Fibroblast of mammary gland (primary cell): Measurements from ENCODE around the gene CCHCR1.
"Not testable (repeated sequence)": the region's sequence is repeated elsewhere in the genome, so short reads cannot be mapped to it uniquely, and the experiment has no call there.

Source experiments
- DNase-seq: peaks from one replicate; pipeline ENCODE4 v3.0.0-alpha.2; 2010; ENCODE audit warnings: low read depth
- H3K4me3 ChIP-seq: 2 replicates; pipeline ENCODE4 v1.5.1; 2011; ENCODE audit warnings: low read depth, mild to moderate bottlenecking, low read length, moderate library complexity; ENCODE audit not compliant: control insufficient read depth
- CTCF ChIP-seq: conservative IDR thresholded peaks from 2 replicates; pipeline ENCODE4 v1.5.1; 2011; ENCODE audit warnings: low read depth, low read length, inconsistent platforms; ENCODE audit not compliant: control insufficient read depth, insufficient read depth

Gene CCHCR1

DNA sequence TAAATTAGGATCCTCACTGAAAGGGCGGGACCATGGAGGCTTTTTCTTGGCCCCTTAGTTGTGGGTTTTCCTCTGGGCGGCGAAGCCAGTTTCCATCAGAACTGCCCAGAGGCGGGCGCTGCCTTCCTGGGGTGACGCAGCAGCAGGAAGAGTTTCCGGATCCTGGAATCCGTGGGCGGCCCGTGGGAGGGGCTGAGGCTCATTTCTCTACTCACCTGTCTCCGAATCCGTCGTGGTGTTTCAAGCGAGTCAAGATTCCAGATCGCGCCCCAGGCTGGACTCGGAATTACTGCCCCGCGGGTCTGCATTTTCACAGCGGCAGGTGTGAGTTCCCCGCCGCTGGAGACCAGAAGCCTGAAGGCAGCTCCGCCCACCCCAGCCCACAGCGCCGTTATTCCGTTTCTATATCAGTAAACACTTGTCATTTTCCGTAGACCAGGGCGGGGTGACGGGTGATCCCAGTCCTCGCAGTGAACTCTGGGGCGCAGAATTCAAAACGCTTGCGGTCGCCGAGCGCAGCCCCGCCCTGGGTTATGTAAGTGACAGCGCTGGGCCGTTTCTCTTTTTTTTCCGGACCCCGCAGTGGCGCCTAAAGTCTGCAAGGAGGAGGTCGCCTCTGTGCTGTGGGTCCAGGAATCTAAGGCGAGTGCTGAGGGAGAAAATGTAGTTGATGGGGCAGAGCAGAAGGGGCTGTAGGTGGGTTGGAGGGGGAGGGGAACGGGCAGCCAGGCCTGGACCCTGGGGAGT is 40.1 kb upstream of the CCHCR1 start:
- peak overlapping the region; percentile 79 for H3K4me3 ChIP-seq
- DNase-seq, result peak; percentile 71
- no peak for TF ChIP-seq CTCF

DNA sequence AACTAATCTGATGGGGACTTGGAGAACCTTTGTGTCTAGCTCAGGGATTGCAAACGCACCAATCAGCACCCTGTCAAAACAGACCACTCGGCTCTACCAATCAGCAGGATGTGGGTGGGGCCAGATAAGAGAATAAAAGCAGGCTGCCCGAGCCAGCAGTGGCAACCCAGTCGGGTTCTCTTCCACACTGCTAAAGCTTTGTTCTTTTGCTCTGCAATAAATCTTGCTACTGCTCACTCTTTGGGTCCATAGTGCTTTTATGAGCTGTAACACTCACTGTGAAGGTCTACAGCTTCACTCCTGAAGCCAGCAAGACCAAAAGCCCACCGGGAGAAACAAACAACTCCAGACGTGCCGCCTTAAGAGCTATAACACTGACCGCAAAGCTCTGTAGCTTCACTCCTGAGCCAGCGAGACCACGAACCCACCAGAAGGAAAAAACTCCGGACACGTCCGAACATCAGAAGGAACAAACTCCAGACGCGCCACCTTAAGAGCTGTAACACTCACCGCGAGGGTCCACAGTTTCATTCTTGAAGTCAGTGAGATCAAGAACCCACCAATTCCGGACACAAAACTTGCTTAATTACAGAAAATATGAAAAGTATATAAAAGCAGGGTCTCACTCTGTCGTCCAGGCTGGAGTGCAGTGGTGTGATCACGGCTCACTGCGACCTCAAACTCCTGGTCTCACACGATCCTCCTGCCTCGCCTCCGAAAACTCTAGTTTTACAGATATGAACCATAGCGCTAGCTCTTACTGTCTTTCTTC is 38.8 kb upstream of the CCHCR1 start:
- DNase-seq, H3K4me3 ChIP-seq: not testable (repeated sequence)

GRCh38 chr6:31195308-31195979 is 37.8 kb upstream of the CCHCR1 start:
- not testable (repeated sequence) for DNase-seq, H3K4me3 ChIP-seq

- no peak for DNase-seq
- no peak overlapping the region for H3K4me3 ChIP-seq
- TF ChIP-seq CTCF, result no peak
Observed at GRCh38 chr6:31194061-31194834, 36.6 kb upstream of the CCHCR1 start.

- no peak overlapping the region for H3K4me3 ChIP-seq
- DNase-seq, result no peak
- TF ChIP-seq CTCF, result no peak
Observed at GRCh38 chr6:31193206-31193605, 35.6 kb upstream of the CCHCR1 start.

DNA sequence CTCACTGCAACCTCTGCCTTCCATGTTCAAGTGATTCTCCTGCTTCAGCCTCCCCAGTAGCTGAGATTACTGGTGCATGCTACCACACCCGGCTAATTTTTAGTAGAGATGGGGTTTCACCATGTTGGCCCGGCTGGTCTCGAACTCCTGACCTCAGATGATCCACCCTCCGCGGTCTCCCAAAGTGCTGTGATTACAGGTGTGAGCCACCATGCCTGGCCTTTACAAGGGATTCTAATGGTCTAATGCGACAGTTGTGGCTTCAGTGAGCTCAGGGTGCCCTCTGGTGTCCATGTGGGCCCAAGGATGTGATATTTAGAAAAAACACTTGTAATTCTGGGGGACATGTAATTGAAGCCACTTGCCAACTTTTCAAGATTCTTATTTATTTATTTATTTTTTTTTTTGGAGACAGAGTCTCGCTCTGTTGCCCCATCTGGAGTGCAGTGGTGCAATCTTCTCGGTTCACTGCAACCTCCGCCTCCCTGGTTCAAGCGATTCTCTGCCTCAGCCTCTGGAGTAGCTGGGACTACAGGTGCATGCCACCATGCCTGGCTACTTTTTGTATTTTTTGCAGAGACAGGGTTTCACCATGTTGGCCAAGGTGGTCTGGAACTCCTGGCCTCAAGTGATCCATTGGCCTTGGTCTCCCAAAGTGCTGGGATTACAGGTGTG is 35.0 kb upstream of the CCHCR1 start:
- H3K4me3 ChIP-seq, result not testable (repeated sequence)
- peak; percentile 72 for DNase-seq
- TF ChIP-seq CTCF, result peak; percentile 67

GRCh38 chr6:31190488-31190887 is 32.9 kb upstream of the CCHCR1 start:
- no peak overlapping the region for H3K4me3 ChIP-seq
- DNase-seq, result no peak
- TF ChIP-seq CTCF, result no peak

DNA sequence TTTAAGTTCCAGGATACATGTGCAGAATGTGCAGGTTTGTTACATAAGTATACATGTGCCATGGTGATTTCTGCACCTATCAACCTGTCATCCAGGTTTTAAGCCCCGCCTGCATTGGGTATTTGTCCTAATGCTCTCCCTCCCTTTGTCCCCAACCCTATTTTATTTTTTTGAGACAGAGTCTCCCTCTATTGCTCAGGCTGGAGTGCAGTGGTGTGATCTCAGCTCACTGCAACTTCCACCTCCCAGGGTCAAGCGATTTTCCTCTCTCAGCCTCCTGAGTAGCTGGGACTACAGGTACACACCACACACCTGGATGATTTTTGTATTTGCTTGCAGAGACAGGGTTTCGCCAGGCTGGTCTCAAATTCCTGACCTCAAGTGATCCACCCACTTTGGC is 31.6 kb upstream of the CCHCR1 start:
- not testable (repeated sequence) for H3K4me3 ChIP-seq, DNase-seq
